ENCODE data around the gene SLC6A20. TPM values are rescaled to one million over a fixed set of nuclear protein-coding genes. Genes with fewer than 3 reads are reported as not detected.

SLC6A20 gene
- total RNA-seq, 1 donor from 2014 or later, result not detected

- Histone ChIP-seq H3K36me3 (no peaks in the 10 kb centered on the region), H3K27ac (replicated peaks) (no peak overlapping the region), H3K9me3 (replicated peaks) (peaks cover 8% of the 10 kb centered on the region), H3K4me1 (no peaks in the 10 kb centered on the region), H3K4me3 (no peak overlapping the region), H3K27me3 (ENCODE audit: low read depth) (no peaks in the 10 kb centered on the region)
- intact Hi-C loops (cut with micrococcal nuclease), result no loop called here
- DNase-seq, result no peak
- no peak for TF ChIP-seq CTCF (IDR thresholded peaks at IDR 0.05; ENCODE audit: borderline replicate concordance)
Measured at GRCh38 chr3:45771831-45772230, 24.5 kb downstream of the SLC6A20 start.

GRCh38 chr3:45771166-45771775, 25.1 kb downstream of the SLC6A20 start:
- H3K4me3 ChIP-seq, result no peak overlapping the region
- H3K4me1 ChIP-seq, result no peaks in the 10 kb centered on the region
- no peak for DNase-seq
- no peak for TF ChIP-seq CTCF (IDR thresholded peaks at IDR 0.05; ENCODE audit: borderline replicate concordance)
- H3K36me3 ChIP-seq, result no peaks in the 10 kb centered on the region
- no peak overlapping the region for H3K27ac ChIP-seq (replicated peaks)
- H3K9me3 ChIP-seq (replicated peaks), result peaks cover 11% of the 10 kb centered on the region
- intact Hi-C loops (cut with micrococcal nuclease), result no loop called here
- no peaks in the 10 kb centered on the region for H3K27me3 ChIP-seq (ENCODE audit: low read depth)

GRCh38 chr3:45765958-45766357, 30.4 kb downstream of the SLC6A20 start:
- peaks cover 9% of the 10 kb centered on the region for H3K27me3 ChIP-seq (ENCODE audit: low read depth)
- intact Hi-C loops (cut with micrococcal nuclease), result loop anchor here (10.0 kb wide), 1 partner anchor 139 kb away; no protein-coding TSS in a partner anchor
- H3K27ac ChIP-seq (replicated peaks), result no peak overlapping the region
- H3K36me3 ChIP-seq, result no peaks in the 10 kb centered on the region
- no peak for DNase-seq
- TF ChIP-seq CTCF (IDR thresholded peaks at IDR 0.05; ENCODE audit: borderline replicate concordance), result no peak
- no peaks in the 10 kb centered on the region for H3K4me1 ChIP-seq
- H3K4me3 ChIP-seq, result no peak overlapping the region
- peaks cover 11% of the 10 kb centered on the region for H3K9me3 ChIP-seq (replicated peaks)

- intact Hi-C loops (cut with micrococcal nuclease), result loop anchor here (10.0 kb wide), 1 partner anchor 139 kb away; no protein-coding TSS in a partner anchor
- Histone ChIP-seq H3K27ac (replicated peaks) (no peak overlapping the region), H3K36me3 (no peaks in the 10 kb centered on the region), H3K27me3 (ENCODE audit: low read depth) (peaks cover 15% of the 10 kb centered on the region), H3K4me3 (no peak overlapping the region), H3K9me3 (replicated peaks) (peaks cover 11% of the 10 kb centered on the region), H3K4me1 (no peaks in the 10 kb centered on the region)
- no peak for TF ChIP-seq CTCF (IDR thresholded peaks at IDR 0.05; ENCODE audit: borderline replicate concordance)
- DNase-seq, result no peak
Measured at GRCh38 chr3:45765266-45765851, 31.0 kb downstream of the SLC6A20 start.

- Histone ChIP-seq H3K27ac (replicated peaks) (no peak overlapping the region), H3K27me3 (ENCODE audit: low read depth) (peaks cover 29% of the 10 kb centered on the region), H3K36me3 (no peaks in the 10 kb centered on the region), H3K4me3 (no peak overlapping the region), H3K9me3 (replicated peaks) (peaks cover 11% of the 10 kb centered on the region), H3K4me1 (no peaks in the 10 kb centered on the region)
- intact Hi-C loops (cut with micrococcal nuclease), result loop anchor here (10.0 kb wide), 1 partner anchor 142 kb away; no protein-coding TSS in a partner anchor
- TF ChIP-seq CTCF (IDR thresholded peaks at IDR 0.05; ENCODE audit: borderline replicate concordance), result no peak
- no peak for DNase-seq
Measured at GRCh38 chr3:45763303-45763675, 33.0 kb downstream of the SLC6A20 start.

Measured in left ventricle myocardium inferior (tissue), 1 donor.